ENCODE results near the gene BANK1. TPM values are rescaled to one million over a fixed set of nuclear protein-coding genes. Genes with fewer than 3 reads are reported as not detected.

The BANK1 gene
- total RNA-seq, 1 experiment from 2014 or later = 0.05 TPM

DNA sequence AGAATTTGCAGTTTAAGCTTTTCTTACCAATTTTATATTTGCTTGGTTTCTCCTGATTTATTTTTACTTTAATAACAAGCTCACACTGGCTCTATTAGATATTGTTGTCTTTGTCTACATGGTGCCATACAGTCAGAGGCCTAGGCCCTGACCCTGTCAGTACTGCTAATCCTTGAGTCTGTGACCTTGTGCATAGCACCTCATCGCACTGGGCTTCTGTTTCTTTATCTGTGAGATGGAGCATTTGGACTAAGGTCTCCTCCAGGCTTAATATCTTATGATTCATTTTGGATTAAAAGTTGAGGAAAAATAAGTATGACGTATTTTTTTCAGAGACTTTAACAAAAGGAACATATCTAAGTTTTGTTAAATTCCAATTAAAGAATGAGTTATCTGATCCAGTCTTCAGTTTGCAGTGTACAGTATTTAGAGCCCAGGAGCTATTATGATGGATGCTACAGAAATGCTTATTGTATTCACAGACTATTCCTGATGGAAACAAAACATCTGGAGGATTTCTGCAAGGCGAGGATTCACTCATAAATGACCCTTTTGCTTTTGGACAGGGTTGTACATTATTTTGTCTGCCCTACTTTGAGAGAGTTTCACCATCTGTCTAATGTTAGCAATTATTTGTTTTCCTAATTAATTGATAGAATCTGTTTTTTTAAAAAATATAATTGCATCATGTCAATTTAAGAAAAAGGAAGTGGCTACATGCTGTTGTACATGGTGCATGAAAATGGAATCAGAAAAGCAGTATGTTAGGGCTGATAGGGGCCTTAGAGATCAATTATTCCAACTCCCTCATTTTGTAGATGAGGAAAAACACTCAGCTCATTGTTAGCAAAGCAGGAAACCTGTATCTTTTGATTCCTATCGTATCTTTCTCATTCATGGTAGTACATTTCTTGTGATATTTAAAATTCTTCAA, 203.6 kb downstream of the BANK1 start:
- DNase-seq (ENCODE audit: extremely low read depth, low read depth) = no peak

DNA sequence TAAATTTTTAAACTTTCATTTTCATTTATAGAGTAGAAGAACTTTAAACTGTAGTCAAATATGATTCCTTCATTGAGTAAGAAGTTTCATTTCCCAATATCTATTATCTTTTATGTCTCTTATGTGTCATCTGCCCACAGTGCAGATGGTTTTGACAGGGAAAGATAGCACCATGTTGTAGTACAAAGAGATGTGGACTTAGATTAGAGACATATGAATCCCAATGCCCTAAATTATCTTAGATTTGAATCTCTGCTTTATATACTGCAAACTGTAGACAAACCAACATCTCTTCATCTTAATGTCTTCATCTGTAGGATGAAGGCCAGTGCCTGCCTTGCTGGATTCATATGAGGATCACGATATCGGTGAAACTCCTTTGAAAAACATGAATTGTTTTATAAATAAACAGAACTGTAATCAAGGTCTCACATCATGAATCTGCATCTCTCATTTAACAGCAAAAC, 217.5 kb downstream of the BANK1 start:
- no peak for DNase-seq (ENCODE audit: extremely low read depth, low read depth)

DNA sequence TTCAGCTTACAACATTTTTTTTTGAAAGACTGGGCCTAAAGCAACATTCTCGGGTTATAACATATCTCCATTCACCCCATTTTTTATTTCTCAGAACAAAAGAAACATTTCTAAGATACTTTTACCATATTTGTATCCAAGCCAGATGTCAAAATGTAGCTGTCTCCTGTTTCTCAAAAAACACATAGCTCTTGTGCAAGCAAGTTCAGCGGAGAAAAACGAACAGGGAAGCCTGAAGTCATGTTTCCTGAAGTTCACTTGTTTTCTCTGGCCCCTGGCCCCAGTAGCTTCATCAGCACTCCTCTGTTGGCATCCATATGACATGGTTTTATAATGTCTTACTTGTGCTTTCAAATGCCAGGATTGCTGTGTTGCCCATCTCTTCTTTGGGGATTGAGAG, 218.2 kb downstream of the BANK1 start:
- no peak for DNase-seq (ENCODE audit: extremely low read depth, low read depth)

DNA sequence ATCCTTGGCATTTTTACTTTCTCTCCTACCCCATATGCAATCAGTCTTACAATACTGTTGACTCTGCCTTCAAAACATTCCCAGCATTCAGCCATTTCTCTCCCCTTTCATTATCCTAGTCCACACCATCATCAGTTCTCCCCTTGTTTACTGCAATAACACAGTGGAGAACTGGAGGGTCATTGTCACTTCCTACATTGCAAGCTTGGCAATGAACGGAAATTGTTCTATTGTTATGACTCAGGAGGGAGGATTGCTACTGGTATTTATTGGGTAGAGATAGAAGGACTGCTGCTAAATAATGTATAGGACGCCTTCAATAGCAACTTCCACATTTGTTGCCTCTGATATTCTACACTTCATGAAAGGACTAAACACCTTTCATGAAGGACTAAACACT, 231.8 kb downstream of the BANK1 start:
- DNase-seq (ENCODE audit: extremely low read depth, low read depth) = no peak

DNA sequence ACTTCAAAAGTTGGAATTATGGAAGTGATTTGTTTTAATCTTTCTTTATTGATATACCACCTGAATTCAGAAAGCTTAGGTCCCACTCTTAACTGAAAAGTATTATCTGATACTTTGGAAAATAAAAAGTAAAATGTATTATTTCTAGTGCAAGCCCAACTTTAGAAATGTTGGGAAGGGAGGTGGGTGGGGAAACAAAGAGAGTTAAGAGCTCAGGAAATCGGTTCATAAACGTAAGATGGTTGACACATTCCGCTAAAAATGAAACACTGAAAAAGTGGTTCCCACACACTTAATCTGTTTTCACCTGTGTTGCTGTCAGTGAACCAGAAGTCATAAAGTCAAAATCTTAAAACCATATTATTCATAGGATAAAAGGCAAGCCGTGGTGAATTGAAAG, 237.4 kb downstream of the BANK1 start:
- DNase-seq (ENCODE audit: extremely low read depth, low read depth) = no peak

DNA sequence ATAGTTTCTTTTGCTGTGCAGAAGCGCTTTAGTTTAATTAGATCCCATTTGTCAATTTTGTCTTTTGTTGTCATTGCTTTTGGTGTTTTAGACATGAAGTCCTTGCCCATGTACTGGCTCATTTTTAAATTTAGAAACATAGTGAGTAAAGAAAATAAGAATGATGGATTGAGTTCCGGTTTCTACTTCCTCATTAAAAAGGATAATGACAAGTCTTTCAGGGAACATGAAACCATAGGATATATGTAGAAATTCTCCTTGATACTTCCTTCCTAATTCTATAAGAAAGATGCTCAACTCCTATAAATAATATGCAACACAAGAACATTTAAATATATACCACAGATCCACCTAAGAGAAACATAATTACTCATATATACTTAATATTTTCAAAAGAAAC, 240.9 kb downstream of the BANK1 start:
- DNase-seq (ENCODE audit: extremely low read depth, low read depth) = no peak

DNA sequence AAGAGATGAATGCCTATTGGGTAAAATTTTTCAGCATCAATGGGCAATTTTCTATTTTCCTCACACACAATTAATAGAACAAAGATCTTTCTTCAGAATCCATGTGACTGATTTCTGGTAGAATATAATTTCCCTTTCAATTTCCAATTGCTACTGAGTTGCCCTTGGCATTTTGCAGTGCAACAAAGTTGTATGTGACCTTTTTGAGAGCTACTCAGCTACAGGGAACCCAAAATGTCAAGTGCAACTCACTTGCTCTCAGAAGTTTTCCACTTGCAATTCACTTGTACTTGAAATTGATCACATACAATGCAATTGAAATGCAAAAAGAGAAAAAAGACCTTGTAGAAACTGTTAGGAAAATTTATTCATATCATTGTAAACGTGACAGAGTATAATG, 245.5 kb downstream of the BANK1 start:
- no peak for DNase-seq (ENCODE audit: extremely low read depth, low read depth)

DNA sequence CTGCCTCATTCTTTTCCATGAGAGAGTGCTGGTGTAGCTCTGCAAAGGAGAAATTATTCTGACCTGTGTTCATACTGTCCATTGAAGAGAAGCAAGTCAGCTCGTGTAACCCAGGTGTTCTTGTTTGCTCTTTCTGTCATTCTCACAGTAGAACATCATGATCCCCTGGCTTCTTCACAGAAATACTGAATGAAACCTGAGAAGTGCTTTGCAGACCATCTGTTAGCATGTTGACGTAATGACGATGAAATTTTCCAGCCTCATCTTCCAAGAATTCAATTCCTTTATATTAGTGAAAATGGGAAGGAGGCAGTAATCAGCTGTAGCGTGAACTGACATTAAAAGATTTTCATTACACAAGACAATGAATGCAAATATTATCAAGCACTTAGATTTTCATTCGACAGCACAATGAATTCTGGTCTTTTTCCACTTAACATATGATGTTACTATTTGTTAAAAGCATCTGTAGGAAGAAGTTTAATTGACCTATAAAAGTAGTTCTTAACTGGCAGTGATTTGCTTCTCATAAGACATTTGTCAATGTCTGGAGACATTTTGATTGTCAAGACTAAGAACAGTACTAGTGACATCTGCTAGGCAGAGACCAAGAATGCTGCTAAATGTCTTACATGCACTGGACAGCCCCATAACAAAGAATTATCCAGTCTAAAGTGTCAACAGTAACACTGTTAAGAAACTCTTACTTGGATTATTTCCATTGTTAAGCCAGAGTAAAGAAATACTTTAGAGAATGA, 246.3 kb downstream of the BANK1 start:
- no peak for DNase-seq (ENCODE audit: extremely low read depth, low read depth)

DNA sequence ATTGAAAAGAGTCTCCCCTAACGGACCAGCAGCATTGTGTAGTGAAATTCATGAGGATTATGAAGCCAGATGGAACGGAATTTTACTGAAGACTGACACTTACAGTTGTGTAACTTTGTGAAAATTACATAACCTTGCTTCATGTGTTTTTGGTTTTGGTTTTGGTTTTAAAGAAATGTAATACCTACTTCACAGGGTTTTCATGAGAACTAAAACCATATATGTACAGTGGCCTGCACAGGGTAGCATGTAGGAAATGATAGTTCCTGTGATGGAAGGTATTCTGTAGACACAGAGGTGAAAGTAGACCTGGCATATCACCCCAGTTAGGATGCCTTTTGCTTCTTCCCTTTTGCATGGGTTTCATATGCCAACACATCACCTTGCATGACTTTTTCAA, 247.0 kb downstream of the BANK1 start:
- DNase-seq (ENCODE audit: extremely low read depth, low read depth) = no peak

DNA sequence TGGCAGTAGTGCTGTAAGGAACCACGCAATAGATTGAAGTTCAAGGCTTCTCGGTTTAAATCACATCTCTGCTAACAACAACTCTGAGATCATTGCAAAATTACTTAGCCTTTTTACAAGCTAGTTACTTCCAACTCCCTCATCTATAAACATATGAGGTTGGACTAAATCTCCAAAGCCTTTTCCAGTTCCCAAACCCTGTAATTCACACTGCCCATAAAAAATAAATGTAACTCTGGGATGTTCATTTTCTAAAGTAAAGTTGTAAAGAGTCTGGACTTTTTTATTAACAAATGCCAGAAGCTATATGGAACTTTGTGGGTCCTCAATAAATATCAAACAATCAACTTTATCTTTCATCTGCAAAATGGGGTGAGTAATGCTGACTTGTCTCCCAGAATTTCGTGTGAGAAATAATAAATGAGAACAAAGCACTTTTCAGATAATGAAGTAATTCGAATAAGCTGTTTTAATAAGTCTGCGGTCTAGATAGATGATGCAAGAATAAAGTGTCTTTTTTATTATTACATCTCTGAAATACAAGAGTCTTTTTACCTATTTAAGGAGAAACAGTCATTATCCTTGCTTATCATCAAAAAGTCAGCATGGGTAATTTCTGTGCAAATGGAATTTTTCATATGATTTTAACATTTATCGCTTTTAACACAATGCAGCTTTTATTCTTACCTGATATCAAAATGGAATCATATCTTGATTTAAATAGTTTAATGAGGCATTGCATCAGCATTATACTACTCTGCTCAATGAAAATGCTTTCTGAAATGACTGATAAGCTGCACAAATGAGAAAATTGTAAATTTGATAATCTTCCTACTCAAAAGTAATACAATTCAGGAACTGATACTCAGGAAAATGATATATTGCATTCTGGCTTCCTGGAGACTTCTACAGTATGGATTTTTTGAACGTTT, 252.6 kb downstream of the BANK1 start:
- DNase-seq (ENCODE audit: extremely low read depth, low read depth) = no peak

DNA sequence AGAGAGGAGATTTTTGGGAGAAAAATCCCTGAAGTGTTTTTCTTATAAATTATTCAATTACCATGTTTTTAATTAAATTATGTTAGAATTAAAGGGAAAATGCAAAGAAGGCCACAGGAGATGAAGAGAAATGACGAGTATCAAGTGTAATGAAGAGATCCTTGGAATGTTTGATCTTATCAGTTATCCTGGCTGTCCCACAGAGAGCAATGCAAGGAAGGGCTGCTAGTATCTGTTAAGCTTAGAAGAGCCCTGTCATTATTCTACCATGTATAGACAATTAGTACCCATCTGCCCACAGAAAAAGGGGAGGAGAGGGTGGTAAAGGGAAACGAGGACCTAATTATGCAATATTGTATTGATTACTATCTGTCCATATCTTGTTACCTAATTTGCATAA, 257.1 kb downstream of the BANK1 start:
- no peak for DNase-seq (ENCODE audit: extremely low read depth, low read depth)

DNA sequence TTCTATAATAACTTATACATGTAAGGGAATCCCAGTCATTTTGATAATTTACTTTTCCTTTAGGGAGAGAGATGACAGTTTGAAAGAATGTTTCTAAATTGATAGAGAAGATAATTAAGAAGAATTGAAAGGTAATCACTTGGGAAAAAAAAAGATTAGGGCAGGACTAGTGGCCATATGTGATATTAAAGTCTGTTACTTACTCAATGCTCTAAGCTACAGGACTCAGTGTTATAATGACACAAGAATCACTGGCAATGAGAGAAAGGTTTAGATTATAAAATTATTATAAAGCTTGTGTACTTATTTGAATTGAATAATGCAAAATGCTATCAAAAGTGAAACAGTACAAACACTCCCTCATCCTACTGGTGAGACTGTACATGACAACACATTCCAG, 265.3 kb downstream of the BANK1 start:
- DNase-seq (ENCODE audit: extremely low read depth, low read depth) = no peak

DNA sequence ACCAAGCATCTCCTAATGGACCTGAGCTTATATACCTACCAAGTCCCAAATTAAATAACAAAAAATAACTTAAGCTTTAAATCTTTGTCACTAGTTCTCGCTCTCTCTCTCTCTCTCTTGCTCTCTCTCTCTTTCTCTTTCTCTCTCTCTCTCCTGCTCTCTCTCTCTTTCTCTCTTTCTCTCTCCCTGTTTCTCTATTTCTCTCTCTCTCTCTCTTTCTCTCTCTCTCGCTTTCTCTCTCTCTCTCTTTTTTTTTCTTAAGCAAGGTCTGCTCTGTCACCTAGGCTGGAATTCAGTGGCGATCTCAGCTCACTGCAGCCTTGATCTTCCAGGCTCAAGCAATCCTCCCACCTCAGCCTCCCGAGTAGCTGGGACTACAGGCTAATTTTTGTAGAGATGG, 266.6 kb downstream of the BANK1 start:
- DNase-seq (ENCODE audit: extremely low read depth, low read depth) = no peak

DNA sequence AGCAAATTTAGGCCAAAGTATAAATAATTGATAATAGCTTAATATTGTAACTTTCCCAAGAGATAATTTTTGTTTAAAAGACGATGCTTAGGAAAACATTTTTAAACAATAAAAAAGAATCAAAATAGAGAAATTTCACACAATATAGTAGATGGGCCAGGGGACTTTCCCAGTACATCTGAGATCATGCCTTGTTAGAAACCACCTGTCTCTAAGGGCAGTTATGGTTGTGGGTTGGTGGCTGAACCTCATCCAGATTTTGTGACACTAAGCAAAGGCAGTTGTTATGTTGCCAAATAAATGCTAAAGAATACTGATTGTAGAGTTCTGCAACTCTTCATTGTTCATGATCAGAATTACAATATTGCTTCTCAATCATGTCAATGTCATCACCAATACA, 270.6 kb downstream of the BANK1 start:
- no peak for DNase-seq (ENCODE audit: extremely low read depth, low read depth)

DNA sequence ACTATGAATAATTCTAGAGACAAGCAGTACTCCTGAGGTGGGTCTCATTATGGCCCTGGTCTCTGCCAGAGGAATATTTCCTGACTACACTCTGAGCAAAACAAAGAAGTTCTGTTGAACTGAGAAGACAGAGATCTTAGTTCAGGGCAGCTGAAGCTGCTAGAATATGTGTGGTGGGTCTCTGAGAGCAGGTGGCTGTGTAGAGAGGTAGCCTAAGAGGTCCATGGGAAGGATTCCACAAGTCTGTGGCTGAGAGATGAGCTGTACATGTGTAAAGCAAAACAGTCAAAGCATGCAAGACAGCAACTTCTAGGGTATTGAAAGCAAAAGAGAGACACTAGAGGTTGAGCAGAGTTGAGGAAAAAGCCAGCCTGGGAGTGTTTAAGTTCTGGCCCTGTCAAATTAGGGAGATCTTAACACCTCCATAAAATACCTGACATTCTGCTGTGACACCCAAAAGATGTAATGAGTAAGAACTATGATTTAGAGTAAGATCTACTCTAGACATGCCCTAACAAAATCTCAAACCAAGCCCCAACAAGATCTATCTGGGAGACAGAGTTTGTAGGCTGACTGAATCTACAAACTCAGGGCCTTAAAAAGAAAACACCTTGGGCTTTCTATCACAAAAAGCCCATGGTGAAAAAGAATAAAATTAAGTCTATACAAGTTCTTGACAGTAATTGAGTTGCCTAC, 274.4 kb downstream of the BANK1 start:
- no peak for DNase-seq (ENCODE audit: extremely low read depth, low read depth)

DNA sequence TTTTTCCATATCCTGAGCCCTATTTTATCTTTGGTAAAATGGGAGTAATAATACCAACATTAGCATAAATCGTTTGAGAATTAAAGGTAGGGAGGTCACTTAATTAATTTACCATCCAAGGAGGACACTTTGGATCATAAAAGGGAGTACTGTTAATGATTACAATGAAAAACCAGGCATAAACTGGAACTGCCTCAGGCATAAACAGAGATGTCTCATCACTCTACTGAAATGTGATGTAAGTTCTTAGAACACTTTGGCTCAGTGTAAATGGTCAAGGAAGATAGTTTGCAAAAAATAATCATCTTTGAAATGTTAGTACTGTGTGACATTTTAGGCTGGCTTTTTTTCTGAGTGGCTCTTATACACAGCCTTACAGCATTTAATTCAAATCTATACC, 286.1 kb downstream of the BANK1 start:
- DNase-seq (ENCODE audit: extremely low read depth, low read depth) = no peak

DNA sequence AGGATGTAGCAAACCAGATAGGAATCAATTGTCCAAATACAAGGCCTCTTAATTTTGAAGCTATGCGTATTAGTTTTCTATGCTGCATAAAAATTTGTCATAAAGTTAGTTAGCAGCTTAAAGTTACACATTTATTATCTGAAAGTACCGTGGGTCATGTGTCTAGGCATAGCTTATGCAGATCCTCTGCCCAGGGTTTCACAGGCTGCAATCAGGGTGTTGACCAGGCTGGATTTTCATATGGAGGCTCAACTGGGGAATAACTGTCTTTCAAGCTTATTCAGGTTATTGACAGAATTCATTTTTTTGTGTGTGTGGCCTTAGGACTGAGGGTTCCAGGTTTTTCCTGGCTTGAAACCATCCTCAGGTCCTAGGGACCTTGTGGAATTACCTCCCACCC, 289.7 kb downstream of the BANK1 start:
- no peak for DNase-seq (ENCODE audit: extremely low read depth, low read depth)

DNA sequence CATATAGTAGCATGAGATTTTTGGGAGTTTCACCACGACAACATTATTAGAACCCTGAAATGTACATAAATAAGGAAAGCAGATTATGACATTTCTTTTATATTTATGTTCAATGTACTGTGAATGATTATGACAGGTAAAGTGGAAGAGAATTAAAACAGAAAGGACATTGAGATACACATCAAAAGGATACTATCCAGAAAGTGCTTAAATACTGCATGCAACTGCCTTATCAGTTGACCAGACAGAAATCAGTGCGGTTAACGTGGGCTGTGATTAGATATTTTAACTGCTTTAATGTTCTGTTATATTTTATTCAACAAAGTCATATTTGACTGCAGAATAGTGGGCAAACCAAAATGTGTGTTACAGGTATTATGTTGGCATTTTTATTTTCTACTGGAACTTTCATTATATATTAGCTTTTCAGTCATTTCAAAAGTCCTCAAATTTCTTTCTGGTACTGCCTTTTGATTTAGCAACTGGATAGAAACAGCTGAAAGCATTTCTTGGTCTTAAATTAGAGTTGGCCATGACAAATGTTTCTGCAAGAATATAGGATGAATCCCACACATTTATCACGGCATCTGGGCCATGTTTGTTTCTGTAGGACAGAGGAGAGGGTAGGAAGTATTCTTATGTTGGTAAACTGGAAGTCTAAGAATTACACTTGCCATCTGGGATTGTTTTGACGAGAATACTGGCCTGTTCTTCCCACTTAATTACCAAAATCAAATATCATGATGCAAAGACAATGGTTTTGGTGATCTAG, 299.5 kb downstream of the BANK1 start:
- no peak for DNase-seq (ENCODE audit: extremely low read depth, low read depth)

DNA sequence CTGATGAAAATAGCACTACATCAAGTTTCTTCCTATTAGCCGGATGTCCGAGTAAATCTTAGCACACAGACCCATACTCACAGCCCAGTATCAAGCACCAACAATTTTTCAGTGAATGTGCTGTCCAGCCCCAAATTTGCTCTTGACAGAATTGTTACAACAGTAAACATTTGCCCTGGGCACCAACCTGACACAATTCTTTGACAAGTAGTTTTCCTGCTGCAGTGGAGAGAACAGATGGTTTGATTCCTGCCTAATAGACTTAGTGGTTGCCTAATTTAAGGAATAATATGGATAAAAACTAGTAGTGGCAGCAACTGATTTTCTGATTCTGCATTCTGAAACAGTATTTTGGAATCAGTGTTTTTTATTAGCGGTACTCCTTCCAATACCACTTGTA, 301.1 kb downstream of the BANK1 start:
- DNase-seq (ENCODE audit: extremely low read depth, low read depth) = no peak
